Stimulated activated CD4-positive, alpha-beta T cell treated with anti-CD3 and anti-CD28 coated beads, Interleukin-4, amount 100 ng/mL, for 1 hour (primary cell): ENCODE data around the gene RSU1.
A peak's percentile ranks its signal among the peaks of the same experiment; 100 is the strongest.
"Not testable (repeated sequence)": the region's sequence is repeated elsewhere in the genome, so short reads cannot be mapped to it uniquely, and the experiment has no call there.

Experiments
- DNase-seq: peaks from one replicate; pipeline ENCODE4 v3.0.0-alpha.2; 2020

RSU1 gene

DNA sequence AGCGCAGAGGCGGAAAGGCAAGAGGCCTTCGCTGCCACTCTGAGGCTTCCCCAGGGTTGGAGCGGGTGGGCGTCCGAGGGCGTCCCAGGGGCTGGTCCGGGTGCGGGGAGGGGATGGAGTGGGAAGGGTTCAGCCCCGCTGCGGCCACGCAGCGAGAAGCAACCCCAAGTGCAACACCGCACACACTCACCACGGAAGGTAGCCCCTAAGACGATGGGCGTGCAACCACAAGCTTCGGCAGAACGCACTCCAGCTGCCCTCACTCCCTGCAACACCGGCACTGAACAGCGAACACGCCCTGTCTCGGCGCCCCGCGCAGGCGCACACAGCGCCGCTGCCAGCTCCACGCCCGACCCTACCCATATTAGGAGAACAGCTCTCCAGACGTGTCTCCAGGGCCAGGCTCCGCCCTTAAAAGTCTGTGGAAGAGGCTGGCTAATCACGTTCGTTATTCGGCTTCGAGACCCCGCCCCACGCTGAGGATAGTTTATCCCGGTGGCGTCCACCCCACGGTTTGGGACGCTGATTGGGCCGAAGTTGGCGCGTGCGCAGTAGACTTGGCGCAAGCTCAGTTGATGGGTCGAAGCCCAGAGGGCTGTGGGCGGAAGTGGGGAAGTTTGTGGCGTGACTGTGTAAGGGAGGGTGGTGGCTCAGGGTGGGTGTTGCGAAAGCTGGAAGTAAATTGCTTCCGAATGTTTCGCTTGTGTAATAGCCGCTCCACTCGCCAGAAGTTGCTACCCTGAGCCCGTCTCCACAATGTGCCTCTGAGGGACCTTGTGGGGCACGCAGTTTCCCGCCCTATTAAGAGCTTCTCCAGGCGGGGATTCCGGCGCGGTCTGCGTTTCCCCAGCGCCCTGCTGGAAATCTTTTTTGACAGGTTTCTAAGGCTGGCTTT is at the start of gene RSU1:
Gene RSU1 (minus strand): TSS at position 300 of the 895 bp plus-strand sequence. CDS start 343 bp downstream, outside the sequence.
- peak; percentile 99 for DNase-seq

DNA sequence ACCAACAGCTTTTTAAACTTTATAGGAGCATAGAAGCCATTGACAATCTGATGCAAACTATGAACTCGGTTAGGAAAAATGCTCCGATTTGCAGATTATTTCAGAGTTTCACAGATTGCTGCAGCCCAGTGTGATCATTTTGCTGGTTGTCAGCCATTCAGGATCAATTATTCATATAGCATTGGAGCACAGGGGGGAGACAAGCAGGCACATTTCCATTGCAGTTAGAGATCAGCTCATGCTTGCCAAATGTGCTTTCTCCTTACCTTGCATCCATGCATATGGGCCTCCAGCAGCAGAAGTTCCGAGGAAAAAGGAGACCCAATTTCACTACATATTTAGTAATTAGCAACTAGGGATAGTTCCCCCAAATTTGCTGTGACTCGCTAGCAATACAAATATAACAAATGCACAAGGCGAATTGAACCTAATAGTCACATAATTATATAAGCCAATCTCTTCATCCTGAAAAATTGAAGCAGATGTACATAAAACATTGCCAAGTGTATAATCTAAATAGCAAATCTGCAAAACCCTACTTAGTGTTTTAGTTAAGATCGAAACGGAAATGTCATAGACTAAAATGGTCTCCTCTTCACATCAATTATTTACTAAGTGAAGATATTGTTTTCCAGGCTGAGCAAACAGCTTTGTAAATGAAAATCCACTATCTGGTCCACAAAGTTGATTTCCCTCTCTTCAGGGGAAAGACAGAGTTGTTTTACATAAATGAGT is 49.5 kb upstream of the RSU1 start:
- no peak for DNase-seq

DNA sequence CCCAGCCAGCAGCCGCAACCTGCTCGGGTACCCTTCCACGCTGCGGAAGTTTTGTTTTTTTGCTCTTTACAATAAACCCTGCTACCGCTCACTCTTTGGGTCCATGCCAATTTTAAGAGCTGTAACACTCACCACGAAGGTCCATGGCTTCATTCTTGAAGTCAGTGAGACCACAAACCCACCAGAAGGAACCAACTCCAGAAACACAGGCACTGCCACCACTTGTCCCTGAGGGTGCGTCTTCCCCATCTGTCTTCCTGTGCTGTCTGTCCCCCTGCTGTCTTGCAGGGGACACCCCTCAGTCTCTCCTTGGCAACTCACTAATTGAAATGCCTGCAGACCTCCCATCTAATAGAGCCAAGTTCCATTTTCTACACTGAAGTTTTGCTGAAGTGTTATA is 48.5 kb upstream of the RSU1 start:
- DNase-seq = no peak

DNA sequence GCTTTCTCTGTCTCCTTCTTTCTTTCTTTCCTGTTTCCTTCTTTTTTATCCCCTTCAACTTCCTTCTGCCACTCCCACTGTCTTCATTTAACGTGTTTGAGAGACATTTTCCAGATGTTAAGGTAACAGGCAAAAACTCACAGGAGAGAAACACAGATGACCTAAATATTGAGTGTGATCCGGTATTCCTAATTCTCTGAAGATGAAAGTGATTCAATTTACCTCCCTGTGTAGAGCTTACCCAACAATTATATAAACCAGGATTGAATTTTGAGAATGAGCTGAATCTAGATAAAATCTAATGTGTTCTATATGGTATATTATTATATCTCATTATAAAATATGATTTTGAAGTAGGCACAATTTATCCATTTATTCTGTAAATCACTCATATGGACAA is 46.5 kb upstream of the RSU1 start:
- no peak for DNase-seq

DNA sequence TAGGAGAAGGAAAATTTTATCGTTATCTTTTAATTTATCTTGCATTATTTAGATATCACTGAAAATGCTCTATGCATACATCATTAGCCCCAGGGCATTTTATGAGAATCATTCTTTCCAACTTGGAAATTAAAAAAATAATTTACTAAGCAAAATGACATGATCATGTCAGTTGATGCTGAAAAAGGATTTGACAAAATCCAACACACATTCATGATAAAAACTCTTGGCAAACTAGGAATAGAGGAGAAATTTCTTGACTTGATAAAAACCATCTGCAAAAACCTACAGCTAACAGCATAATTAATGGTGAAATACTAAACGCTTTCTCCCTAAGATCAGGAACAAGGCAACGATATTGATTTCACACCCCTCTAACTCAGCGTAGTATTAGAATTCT is 40.2 kb upstream of the RSU1 start:
- DNase-seq = no peak

DNA sequence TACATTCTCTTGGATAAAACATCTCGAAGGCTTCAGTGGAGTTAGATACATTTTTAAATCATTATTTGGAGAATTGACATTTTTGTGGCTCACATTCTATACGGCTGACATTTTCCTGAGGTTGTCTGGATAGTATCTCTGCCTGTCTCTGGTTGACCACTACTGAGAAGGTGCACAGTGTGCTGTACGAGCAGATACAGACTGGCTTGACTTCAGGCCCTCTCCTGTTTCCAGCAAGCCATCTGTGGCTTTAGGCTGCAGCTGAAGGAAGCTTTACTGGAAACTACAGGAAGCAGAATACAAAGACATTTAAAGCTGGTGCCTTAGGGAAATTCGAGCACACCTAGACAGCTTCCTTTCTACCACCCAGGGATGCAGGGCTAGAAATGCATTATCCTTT is 39.3 kb upstream of the RSU1 start:
- DNase-seq = no peak

DNA sequence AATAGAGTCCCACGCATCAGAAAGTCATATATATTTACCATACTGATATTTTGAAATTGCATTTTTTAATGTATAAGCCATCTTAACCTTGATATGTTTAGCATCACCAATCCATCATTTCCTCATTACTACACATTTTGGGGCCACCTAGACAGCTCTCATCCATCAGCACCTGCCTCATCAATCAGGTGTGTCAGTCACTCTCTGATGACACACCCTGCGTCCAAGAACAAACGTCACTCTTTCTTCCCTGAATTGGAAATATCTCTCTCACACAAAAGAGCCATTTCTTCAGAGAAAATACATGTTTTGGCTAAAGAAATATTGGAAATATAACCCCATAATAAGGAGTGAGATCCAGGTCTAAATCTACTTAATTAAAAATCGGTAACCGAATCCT is 38.9 kb upstream of the RSU1 start:
- DNase-seq = no peak

DNA sequence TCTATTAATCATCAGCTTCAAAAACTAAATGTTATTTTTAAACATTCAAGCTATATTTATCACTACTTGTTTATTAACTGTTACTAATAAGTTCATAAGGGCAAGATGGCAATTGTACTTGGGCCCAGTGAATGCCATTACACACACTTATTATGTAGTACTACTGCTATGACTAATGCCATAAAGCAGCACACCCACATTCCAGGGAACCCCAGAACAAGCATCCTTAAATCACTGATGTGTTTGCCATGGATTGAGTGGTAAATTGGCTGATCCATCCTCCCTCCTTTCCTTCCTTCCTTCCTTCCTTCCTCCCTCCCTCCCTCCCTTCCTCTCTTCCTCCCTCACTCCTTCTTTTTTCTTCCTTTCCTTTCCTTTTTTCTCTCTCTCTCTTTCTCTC is 37.4 kb upstream of the RSU1 start:
- no peak for DNase-seq

DNA sequence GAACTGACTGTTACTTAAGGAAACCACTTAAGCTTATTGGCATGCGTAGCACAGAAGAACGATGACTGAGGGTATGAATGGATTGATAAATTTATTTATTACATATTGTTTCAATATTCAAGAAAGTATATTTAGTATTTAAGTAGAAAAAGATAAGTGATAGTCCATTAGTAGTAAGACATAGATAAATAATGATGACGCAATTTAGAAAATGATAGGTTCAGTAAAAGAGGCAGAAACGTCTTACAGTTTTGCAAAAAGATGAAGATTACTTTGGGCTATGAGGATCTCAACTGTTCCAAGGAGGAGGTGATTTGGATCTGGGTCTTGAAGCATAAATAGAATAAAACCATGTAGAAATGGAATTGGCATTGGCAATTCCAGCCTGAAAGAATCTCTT is 36.6 kb upstream of the RSU1 start:
- no peak for DNase-seq

DNA sequence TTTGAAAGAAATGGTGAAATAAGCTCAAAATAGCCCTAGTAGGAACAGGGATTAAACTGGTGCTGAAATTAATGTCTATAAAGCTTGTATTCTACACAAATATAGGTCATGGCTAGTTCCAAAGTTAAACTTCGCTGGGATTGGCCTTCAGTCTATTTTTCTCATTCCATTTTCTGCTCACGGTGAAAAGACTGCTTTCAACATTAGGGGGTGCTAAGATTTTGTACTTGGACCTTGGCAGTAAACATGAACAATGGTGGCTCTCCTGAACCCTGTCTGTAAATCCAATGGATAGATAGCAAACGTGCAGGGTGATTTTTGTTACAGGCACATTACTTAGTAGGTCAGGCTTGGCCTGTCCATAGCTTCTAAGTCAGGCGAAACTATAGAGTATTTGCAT is 36.0 kb upstream of the RSU1 start:
- no peak for DNase-seq

DNA sequence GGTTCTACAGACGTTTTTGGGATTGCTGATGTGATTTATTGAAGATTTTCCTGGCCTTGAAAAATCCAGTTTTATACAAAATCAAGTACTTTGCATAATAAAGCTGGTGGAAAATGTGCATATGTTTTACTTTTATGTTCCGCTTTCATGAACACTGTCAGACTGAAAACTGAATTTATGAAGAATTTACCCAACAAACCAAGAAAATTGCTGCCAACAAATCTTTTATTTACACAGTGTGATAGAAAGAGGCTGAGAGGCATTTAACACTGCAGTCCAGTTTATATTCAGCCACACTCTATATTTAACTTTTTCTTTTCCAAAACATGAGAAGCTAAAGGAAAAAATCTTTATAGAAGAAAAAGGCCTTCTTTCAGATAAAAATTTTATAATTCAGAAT is 35.4 kb upstream of the RSU1 start:
- no peak for DNase-seq

DNA sequence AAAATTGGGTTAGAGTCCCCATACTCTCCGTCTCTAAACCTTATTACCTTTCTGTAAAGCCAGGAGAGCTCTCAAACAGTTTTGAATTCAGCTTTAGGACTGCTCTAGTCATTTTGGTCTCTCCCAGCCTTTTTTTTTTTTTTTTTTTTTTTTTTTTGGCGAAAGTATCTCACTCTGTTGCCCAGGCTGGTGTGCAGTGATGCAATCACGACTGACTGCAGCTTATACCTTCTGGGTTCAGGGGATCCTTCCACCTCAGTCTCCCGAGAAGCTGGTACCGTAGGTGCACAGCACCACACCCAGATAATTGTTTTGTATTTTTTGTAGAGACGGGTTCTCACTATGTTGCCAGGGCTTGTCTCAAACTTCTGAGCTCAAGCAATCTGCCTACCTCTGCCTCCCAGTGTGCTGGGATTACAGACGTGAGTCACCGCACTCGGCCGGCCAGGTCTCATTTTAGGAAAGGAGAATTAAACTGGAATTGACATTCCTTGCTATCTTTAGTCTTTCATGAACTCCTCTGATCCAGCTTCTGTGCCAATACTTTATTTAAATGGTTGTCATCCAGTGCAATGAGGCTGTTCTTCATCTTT is 31.4 kb upstream of the RSU1 start:
- DNase-seq = no peak

DNA sequence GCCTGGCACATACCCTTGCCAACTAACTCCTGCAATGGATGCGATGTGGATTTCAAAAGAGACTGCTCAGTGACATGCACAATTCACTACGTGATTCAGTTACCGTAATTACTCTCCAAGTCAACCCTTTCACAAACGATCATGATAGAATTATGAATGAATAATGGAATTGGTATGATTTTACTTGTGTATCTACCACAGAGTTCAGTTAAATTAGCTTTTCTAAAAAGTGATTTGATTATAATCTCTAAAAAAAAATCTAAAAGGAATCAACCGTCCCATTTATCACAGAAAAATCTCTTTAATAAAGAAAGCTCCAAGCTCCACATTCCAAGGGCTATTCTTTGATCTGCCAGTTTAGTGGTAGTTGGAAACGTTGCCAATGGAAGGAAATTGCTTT is 30.4 kb upstream of the RSU1 start:
- DNase-seq = no peak

DNA sequence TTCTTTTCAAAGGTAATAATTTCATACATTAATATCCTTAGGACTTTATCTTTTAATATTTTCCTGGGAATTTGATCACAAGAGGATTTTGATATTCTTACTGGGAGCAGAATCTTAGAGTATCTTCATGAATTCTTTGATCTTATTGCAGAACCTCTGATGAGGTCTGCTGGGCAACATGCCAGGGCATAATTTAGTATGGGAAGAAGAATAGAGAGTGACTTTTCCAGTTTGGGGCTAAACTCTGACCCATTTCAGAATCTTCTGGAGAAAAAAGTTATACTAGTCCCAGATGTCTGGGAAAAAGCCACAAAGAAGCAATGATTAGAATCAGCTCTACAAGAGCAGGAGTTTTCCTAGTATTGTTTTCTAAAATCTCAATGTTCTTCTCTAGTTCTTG is 28.0 kb upstream of the RSU1 start:
- DNase-seq = no peak

DNA sequence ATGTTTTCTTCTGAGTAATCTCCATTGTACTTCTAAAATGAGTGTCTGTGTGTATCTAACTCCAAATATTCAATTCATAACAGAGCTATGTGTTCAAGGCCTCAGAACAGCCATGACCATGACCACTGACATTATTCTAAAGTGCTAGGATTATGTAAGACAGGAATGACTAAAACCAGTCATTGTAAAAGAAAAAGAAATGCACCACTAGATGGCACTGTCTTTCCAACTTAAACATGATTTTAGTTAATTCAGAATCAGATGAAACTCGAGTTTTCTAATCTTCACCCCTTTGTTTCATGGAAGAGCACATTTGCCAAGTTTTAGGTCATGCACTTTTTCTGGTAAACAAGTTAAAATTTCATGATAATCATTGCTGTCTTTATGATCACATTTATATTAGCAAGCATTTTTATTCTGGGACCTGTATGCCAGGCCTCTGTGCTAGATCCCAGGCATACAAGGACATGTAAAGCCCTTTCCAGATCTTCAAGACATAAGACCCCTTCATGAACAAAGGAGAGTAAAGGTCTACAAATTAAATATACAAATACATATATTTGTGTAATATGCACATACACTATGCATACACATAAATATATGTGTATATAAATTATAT is 26.1 kb upstream of the RSU1 start:
- DNase-seq = no peak

DNA sequence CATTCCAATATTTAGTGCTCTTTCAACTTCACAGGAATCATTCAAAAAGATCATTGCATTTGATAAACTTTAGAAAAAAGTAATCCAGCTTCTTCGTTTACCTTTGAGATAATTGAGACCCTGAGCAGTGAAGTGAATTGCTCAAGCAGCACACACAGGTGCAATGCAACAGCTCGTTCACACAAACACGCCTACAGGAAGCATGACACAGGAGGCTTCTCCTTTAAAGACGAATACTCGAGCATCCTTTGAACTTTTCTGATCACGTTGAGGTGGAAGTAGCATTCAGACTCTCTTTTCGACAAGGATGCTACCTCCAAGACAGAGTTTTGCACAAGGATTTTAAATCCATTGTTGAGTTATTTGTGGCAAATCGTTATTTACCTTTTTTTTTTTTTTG is 18.0 kb upstream of the RSU1 start:
- peak; percentile 22 for DNase-seq

DNA sequence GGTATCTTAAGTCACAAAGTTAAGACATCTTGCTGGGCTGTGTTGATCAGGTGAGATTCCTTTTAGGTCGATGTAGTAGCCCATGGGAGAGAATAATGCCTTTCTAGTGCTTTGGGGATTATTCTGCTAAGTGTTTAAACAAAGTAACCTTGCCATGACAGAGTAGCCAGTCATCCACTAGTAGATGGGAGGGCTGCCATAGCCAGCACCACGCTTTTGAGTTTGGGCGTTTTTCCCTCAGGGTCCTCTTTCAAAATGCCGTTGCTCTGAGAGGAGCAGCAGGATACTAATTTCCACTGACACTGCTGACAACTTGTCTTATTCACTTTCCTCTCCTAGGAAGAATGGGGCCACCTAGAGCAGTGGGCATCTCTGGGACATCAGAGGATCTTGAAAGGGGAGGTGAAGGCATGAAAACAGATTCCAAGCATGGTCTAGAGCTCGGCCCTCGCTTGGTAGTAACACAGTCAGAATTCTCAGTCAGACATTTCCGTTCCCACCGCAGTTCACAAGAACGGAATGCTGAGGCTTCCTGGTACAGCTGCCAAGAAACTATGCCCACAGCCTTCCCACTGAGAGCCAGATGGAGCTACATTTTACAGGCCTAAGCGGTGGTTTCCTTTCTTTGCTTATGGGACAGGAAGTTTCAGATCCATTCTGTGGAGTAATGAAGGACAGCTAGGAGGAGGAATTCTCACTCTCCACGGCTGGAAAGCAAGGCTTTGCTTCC is 15.3 kb upstream of the RSU1 start:
- DNase-seq = no peak

DNA sequence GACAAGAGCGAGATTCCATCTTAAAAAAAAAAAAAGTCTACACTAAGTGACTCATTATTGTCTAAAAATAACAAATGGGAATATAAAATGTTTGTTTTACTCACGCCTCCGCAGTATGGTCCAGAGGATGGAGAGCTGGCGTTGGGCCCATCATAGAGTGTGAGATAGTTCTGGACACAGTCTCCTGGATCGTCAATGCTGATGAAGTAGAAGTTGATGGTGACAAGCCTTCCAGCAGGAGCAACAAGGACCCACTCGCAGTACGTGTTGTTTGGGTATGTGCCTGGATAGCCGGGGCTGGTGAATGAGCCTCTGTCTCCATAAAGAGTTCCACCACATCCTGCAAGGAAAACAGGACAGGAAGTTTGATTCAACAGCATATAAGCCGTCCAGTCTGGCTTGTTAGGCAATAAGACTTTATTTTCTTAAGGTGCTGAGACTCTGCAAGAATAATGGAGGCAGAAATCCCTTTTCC is 11.5 kb upstream of the RSU1 start:
- DNase-seq = no peak

DNA sequence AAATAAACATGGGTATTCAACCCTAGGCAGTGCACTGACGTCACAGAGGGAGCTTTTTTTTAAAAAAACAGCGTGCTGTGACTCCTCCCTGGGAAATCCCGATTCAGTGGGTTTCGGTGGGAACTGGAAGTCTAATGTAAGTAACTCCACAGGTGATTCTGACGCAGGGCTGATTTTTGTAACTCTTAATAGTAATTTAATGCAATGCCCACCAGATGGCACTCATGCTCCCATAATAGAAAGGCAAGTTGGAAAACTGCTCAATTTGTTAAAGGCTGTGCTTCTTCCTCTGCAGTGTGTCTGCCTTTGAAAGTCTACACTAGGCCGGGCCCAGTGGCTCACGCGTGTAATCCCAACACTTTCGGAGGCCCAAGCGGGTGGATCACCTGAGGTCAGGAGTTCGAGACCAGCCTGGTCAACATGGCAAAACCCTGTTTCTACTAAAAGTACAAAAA is 10.9 kb upstream of the RSU1 start:
- peak; percentile 43 for DNase-seq

DNA sequence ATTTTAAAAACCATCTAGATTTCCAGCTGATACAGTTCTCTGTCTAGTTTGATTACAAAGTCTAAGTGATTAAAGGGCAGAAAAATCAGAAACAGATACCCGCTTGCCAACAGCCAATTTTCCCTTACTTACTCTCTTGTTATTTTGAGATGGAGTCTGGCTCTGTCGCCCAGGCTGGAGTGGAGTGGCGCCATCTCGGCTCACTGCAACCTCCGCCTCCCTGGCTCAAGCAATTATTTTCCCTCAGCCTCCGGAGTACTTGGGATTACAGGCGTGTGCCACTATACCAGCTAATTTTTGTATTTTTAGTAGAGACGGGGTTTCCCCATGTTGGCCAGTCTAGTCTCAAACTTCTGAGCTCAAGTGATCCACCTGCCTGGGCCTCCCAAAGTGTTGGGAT is 10.2 kb upstream of the RSU1 start:
- not testable (repeated sequence) for DNase-seq

DNA sequence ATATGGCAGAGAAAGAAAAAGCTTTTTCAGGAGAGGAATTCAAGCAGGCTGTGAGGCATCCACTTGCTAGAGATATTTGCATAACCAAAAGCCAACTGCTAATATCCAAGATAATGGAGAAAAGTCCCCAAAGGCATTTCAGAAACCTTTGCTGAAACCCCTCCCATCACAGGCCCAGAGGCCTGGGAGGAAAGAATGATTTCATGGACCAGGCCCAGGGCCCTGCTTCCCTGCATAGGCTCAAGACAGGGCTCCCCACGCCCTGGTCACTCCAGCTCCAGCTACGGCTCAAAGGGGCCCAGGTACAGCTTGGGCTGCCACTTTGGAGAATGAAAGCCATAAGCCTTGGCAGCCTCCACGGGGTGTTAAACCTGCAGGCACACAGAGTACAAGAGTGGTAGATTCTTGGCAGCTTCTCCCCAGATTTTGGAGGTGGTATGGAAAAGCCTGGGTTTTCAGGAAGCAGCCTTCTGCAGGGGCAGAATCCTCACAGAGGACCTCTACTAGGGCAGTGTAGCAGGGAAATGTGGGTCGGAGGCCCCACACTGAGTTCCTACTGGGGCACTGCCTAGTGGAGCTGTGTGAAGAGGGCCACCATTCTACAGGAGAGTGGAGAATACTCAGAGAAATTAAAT is 5.6 kb upstream of the RSU1 start:
- no peak for DNase-seq

DNA sequence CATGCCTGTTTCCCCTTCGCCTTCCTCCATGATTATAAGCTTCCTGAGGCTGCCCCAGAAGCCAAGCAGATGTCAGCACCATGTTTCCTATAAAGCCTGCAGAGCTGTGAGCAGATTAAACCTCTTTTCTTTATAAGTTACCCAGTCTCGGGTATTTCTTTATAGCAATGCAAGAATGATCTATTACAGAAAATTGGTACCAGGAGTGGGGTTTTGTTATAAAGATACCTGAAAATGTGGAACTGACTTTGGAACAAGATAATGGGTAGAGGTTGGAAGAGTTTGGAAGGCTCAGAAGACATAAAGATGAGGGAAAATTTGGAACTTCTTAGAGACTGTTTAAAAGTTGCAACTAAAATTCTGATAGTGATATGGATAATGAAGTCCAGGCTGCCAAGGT is 4.8 kb upstream of the RSU1 start:
- no peak for DNase-seq
